NK-92 (cell line): ENCODE data around the gene NANOS2.
"Not testable (repeated sequence)": the region's sequence is repeated elsewhere in the genome, so short reads cannot be mapped to it uniquely, and the experiment has no call there.

Experiments
- DNase-seq: peaks from one replicate; lab custom pipeline; 2025; ENCODE audit not compliant: unreplicated experiment; lab: John Stamatoyannopoulos, UW

Gene NANOS2

GRCh38 chr19:45876411-45877197, 38.0 kb downstream of the NANOS2 start:
- no peak for DNase-seq

- DNase-seq, result no peak
These were observed 38.5 kb downstream of the NANOS2 start for GRCh38 chr19:45876161-45876410.

DNA sequence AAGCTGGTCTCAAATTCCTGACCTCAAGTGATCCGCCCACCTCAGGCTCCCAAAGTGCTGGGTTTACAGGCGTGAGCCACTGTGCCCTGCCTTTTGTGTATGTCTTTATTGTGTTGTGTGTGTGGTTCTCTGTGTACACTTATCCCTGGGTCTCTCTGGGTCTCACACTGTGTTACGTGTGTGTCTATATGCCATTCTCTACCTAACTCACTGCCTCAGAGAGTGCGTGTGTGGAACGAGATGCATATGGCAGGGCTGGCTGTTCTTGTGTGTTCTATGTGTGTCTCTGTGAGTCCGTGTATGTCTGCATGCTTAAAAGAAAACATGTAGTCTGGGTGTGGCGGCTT, 40.0 kb downstream of the NANOS2 start:
- DNase-seq, result no peak

DNA sequence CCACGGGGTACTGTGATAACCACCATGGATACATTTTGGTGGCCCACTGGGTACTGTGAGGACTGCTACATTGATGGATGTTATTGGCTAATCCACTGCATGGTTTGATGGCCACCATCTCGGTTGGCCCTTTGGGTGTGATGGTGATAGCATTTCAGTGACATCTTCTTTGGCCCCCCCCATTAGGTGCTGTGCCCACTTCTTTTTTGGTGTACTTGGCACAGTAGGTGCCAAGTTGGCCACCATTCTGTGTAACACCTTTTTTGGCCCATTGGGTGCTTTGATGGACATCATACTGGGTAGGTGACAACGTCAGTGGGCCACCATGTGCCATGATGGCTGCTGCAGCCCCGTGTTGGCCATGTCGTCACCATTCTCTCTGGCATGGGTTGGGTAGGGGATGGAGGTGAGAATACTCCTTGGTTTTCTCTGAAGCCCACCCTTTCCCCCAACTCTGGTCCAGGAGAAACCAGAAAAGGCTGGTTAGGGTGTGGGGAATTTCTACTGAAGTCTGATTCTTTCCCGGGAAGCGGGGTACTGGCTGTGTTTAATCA, 41.3 kb downstream of the NANOS2 start:
- DNase-seq, result no peak

- DNase-seq, result no peak
These were observed 42.3 kb downstream of the NANOS2 start for GRCh38 chr19:45872095-45872919.

DNA sequence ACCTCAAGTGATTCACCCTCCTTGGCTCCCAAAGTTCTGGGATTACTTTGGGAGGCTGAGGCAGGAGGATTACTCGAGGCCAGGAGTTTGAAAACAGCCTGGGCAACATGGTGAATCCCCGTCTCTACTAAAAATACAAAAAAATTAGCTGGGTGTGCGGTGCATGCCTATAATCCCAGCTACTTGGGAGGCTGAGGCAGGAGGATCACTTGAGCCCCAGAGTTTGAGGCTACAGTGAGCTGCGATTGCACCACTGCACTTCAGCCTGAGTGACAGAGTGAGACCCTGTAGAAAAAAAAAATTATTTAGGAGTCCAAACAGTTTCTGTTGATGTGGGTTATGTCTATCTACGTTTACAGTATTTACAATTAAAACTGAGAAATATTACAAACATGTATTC, 43.8 kb downstream of the NANOS2 start:
- DNase-seq, result no peak

- DNase-seq, result not testable (repeated sequence)
These were observed 47.3 kb downstream of the NANOS2 start for GRCh38 chr19:45867241-45867640.

GRCh38 chr19:45866400-45867176, 48.0 kb downstream of the NANOS2 start:
- DNase-seq, result no peak

GRCh38 chr19:45865269-45865948, 49.2 kb downstream of the NANOS2 start:
- DNase-seq, result no peak

DNA sequence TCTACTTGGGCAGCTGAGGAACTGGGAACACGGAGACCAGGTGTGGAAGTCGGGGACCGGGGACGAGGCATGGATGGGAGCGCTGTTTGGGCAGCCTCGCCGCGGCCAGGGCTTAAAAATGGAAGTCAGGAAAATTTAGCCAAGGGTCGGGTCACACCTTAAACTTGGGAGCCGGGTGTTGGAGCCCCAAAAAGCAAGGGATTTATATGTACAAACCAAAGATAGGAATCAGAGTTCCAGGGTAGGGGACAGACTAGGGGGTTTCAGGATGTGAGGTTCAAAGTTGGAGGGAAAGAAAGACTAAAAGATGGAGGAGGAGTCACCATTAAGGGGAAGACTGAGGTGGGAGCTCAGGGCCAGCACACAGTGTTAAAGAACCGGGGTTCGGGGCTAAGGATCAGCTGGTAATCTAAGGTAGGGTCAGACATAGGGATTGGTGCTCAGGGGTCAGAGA, 49.9 kb downstream of the NANOS2 start:
- no peak for DNase-seq

DNA sequence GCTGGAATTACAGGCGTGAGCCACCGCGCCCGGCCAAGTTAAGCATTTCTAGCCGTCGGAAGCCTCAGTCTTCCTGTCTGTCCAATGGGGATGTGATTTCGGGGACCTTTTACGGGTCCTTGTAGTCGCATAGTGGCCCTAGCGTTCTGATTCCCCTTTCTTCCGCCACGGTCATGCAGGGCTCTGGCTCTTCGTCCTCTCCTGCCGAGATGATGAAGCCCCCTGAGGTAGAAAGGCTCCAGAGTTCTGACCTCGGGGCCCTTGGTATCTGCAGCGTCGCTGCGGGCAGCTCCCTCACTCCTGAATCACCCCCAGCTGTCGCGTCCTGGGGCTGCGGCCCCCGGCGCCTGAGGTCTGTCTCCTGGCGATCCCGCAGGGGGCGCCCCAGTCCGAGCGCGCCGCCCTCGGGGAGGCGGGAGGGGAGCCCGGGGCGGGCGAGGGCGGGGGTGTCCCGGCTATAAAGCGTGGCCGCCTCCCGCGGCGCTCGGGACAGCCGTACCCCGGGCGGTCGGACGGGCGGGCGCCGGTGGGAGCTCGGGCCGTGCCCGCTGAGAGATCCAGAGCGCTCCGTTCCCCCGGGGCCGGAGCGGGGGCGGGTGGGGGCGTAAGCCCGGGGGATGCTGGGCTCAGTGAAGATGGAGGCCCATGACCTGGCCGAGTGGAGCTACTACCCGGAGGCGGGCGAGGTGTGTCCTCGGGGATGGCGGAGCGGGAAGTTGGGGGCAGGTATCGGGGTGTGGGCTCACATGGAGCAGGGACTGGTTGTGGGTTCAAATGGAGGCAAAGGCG, 50.5 kb downstream of the NANOS2 start, which contains the start of gene FOXA3:
Gene FOXA3 (plus strand): TSS at position 487 of the 789 bp plus-strand sequence. CDS start 131 bp downstream, at position 618.
- DNase-seq, result no peak

- no peak for DNase-seq
These were observed 51.2 kb downstream of the NANOS2 start for GRCh38 chr19:45863335-45863839.
